Nephron (organoid): ENCODE measurements around the gene MEFV.

Source experiments
- H3K27ac Mint-ChIP-seq, 3 experiments: 2 replicates each; pipeline ENCODE4 v1.8.0; 2020; ENCODE audit warnings: mixed read lengths in 3 of 3, mild to moderate bottlenecking in 2 of 3, moderate library complexity in 1 of 3
- H3K27me3 Mint-ChIP-seq: 2 replicates; pipeline ENCODE4 v1.8.0; 2021; ENCODE audit warnings: low read depth, mild to moderate bottlenecking, moderate library complexity, mixed read lengths
- H3K36me3 Mint-ChIP-seq: 2 replicates; pipeline ENCODE4 v1.8.0; 2020; ENCODE audit warnings: low read depth, mixed read lengths
- H3K4me1 Mint-ChIP-seq: 2 replicates; pipeline ENCODE4 v1.8.0; 2020; ENCODE audit warnings: mixed read lengths
- H3K4me3 Mint-ChIP-seq, 3 experiments: 2 replicates each; pipeline ENCODE4 v1.8.0; 2020; ENCODE audit warnings: mild to moderate bottlenecking in 3 of 3, mixed read lengths in 3 of 3, moderate library complexity in 2 of 3
- H3K9me3 Mint-ChIP-seq: 2 replicates; pipeline ENCODE4 v1.8.0; 2020; ENCODE audit warnings: mixed read lengths
- CTCF ChIP-seq, 3 experiments: fragments of 200-600 bp; sonication (generic); IDR thresholded peaks; one replicate each; pipeline ENCODE4 v1.5.0; 2021; ENCODE audit warnings: antibody characterized with exemption in 3 of 3; ENCODE audit not compliant: unreplicated experiment in 3 of 3

MEFV gene

GRCh38 chr16:3249020-3249419 is 7.4 kb downstream of the MEFV start:
- Mint-ChIP-seq H3K4me1 (no peaks in the 10 kb centered on the region), H3K36me3 (no peaks in the 10 kb centered on the region), H3K4me3 (no peak overlapping the region), H3K9me3 (peaks cover 2% of the 10 kb centered on the region), H3K27ac (no peak overlapping the region), H3K27me3 (peaks cover 25% of the 10 kb centered on the region)
- TF ChIP-seq CTCF (IDR thresholded peaks at IDR 0.05; ENCODE audit: unreplicated experiment in 3 of 3): no peak

- Mint-ChIP-seq H3K36me3 (no peaks in the 10 kb centered on the region), H3K4me1 (no peaks in the 10 kb centered on the region), H3K27me3 (peaks cover 27% of the 10 kb centered on the region), H3K9me3 (peaks cover 2% of the 10 kb centered on the region), H3K4me3 (no peak overlapping the region), H3K27ac (no peak overlapping the region)
- TF ChIP-seq CTCF (IDR thresholded peaks at IDR 0.05; ENCODE audit: unreplicated experiment in 3 of 3): no peak
Measured at GRCh38 chr16:3248596-3248995, 7.8 kb downstream of the MEFV start.

GRCh38 chr16:3246876-3247275 is 9.6 kb downstream of the MEFV start:
- no peak for TF ChIP-seq CTCF (IDR thresholded peaks at IDR 0.05; ENCODE audit: unreplicated experiment in 3 of 3)
- no peaks in the 10 kb centered on the region for H3K4me1 Mint-ChIP-seq
- H3K27ac Mint-ChIP-seq: no peak overlapping the region
- H3K36me3 Mint-ChIP-seq: no peaks in the 10 kb centered on the region
- H3K4me3 Mint-ChIP-seq: no peak overlapping the region
- peaks cover 5% of the 10 kb centered on the region for H3K9me3 Mint-ChIP-seq
- H3K27me3 Mint-ChIP-seq: peaks cover 27% of the 10 kb centered on the region

- TF ChIP-seq CTCF (IDR thresholded peaks at IDR 0.05; ENCODE audit: unreplicated experiment in 3 of 3): no peak
- Mint-ChIP-seq H3K4me3 (no peak overlapping the region), H3K4me1 (no peaks in the 10 kb centered on the region), H3K36me3 (no peaks in the 10 kb centered on the region), H3K9me3 (peaks cover 3% of the 10 kb centered on the region), H3K27ac (no peak overlapping the region), H3K27me3 (peaks cover 33% of the 10 kb centered on the region)
Measured at GRCh38 chr16:3246002-3246401, 10.4 kb downstream of the MEFV start.

DNA sequence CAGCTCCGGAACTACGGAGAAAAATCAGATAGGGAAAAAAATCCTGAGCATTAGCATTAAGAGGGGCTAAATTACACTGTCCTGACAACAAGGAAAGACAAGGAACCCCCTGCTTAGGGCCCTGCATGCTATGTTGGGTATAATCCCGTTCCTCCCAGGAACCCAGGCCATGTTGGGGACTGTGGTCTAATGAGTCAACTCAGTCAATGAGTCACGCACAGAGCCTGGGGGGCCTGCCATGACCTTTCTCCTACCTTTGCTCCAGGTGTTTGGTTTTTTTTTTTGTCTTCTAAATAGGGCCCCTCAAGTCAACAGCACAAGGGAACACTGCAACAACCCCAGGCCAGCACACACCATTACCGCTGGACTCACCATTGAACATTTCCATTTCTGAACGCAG is 12.6 kb downstream of the MEFV start:
- TF ChIP-seq CTCF (IDR thresholded peaks at IDR 0.05; ENCODE audit: unreplicated experiment in 3 of 3): no peak
- Mint-ChIP-seq H3K27ac (no peak overlapping the region), H3K36me3 (no peaks in the 10 kb centered on the region), H3K27me3 (peaks cover 35% of the 10 kb centered on the region), H3K4me3 (no peak overlapping the region), H3K9me3 (peaks cover 2% of the 10 kb centered on the region), H3K4me1 (no peaks in the 10 kb centered on the region)

DNA sequence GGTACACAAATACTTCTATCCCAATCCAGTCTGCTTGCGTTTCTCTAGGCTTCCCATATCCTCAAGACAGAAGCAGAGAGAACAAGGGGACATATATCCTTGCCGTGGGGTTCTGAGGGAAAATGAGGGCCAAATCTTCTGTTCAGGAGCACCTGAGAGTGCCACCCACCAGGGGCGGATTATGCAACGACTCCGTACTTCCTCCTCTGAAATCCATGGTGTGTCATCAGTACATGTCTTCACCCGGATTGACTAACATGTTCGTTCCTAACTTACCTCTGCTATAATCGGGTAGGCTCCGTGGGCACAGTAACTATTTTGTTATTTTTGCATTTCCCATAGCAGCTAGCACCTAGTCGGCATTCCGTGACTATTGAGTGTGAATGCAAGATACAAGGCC is 13.7 kb downstream of the MEFV start:
- H3K27me3 Mint-ChIP-seq: peaks cover 35% of the 10 kb centered on the region
- H3K9me3 Mint-ChIP-seq: peaks cover 2% of the 10 kb centered on the region
- no peaks in the 10 kb centered on the region for H3K36me3 Mint-ChIP-seq
- no peak overlapping the region for H3K4me3 Mint-ChIP-seq
- H3K4me1 Mint-ChIP-seq: no peaks in the 10 kb centered on the region
- no peak for TF ChIP-seq CTCF (IDR thresholded peaks at IDR 0.05; ENCODE audit: unreplicated experiment in 3 of 3)
- H3K27ac Mint-ChIP-seq: no peak overlapping the region
